DLD1 (cell line): ENCODE results near the gene HNRNPF.
"Not testable (repeated sequence)": the region's sequence is repeated elsewhere in the genome, so short reads cannot be mapped to it uniquely, and the experiment has no call there.

Experiments used
- in situ Hi-C: cut with HindIII; loops from 2 replicates; pipeline ENCODE4 v1.10.0; 2017; ENCODE audit warnings: low sequenced_read_pairs

The HNRNPF gene

GRCh38 chr10:43396928-43397624 lies 11.9 kb downstream of the HNRNPF start:
- in situ Hi-C loops: no loop called here

GRCh38 chr10:43396061-43396927 lies 12.7 kb downstream of the HNRNPF start:
- in situ Hi-C loops: no loop called here

GRCh38 chr10:43395571-43396060 lies 13.4 kb downstream of the HNRNPF start:
- in situ Hi-C loops: no loop called here

GRCh38 chr10:43394868-43395267 lies 14.1 kb downstream of the HNRNPF start:
- in situ Hi-C loops: no loop called here

- in situ Hi-C loops: no loop called here
These were observed 15.2 kb downstream of the HNRNPF start for GRCh38 chr10:43393606-43394360.

GRCh38 chr10:43393186-43393585 lies 15.8 kb downstream of the HNRNPF start:
- in situ Hi-C loops: not testable (repeated sequence)

GRCh38 chr10:43392748-43393147 lies 16.2 kb downstream of the HNRNPF start:
- in situ Hi-C loops: no loop called here

- in situ Hi-C loops: no loop called here
These were observed 17.5 kb downstream of the HNRNPF start for GRCh38 chr10:43391496-43391895.

- in situ Hi-C loops: no loop called here
These were observed 18.2 kb downstream of the HNRNPF start for GRCh38 chr10:43390759-43391158.

GRCh38 chr10:43390333-43390732 lies 18.7 kb downstream of the HNRNPF start:
- in situ Hi-C loops: no loop called here

- in situ Hi-C loops: no loop called here
These were observed 19.1 kb downstream of the HNRNPF start for GRCh38 chr10:43389867-43390266.

- in situ Hi-C loops: no loop called here
These were observed 21.3 kb downstream of the HNRNPF start for GRCh38 chr10:43387678-43388032.

GRCh38 chr10:43386981-43387677 lies 21.9 kb downstream of the HNRNPF start:
- in situ Hi-C loops: no loop called here

- in situ Hi-C loops: no loop called here
These were observed 22.4 kb downstream of the HNRNPF start for GRCh38 chr10:43386549-43386948.

- in situ Hi-C loops: no loop called here
These were observed 23.5 kb downstream of the HNRNPF start for GRCh38 chr10:43385412-43386004.

- in situ Hi-C loops: no loop called here
These were observed 24.4 kb downstream of the HNRNPF start for GRCh38 chr10:43384252-43385221.

GRCh38 chr10:43383204-43383971 lies 25.6 kb downstream of the HNRNPF start:
- in situ Hi-C loops: no loop called here

- in situ Hi-C loops: no loop called here
These were observed 28.3 kb downstream of the HNRNPF start for GRCh38 chr10:43380610-43381222.
